PC-9 (cell line): ENCODE measurements around the gene PLA2G12B. TPM values are rescaled to one million over a fixed set of nuclear protein-coding genes. Genes with fewer than 3 reads are reported as not detected.
"Not testable (repeated sequence)": the region's sequence is repeated elsewhere in the genome, so short reads cannot be mapped to it uniquely, and the experiment has no call there.

Experiments used
- BruUV-seq: library from RNA; stranded (reverse); fragments of 400-500 nt; replicated peaks from 2 replicates; lab custom pipeline; 2021; lab: Mats Ljungman, UMichigan
- CTCF ChIA-PET: fragments of 300-600 bp; sonication (Branson Sonifier 250); formaldehyde crosslinking; loops from one replicate; lab custom pipeline; 2022; ENCODE audit warnings: antibody characterized with exemption; lab: Charles Lee
- POLR2A ChIA-PET: fragments of 300-600 bp; sonication (Branson Sonifier 250); formaldehyde crosslinking; loops from one replicate; lab custom pipeline; 2022; ENCODE audit warnings: antibody characterized with exemption; ENCODE audit not compliant: unreplicated experiment; lab: Charles Lee
- DNase-seq, 2 experiments: peaks; one replicate each; pipeline versions ENCODE4 v3.0.0 to v3.0.0-alpha.2; 2015 to 2022; ENCODE audit warnings: mixed read lengths in 1 of 2
- H2AFZ ChIP-seq: fragments of 200-600 bp; sonication (generic); 2 replicates; pipeline ENCODE4 v1.8.1; 2017; ENCODE audit warnings: antibody characterized with exemption
- H3F3A ChIP-seq: fragments of 200-600 bp; sonication (generic); 2 replicates; pipeline ENCODE4 v1.8.1; 2017; ENCODE audit warnings: antibody characterized with exemption, mild to moderate bottlenecking, low read depth; ENCODE audit not compliant: insufficient read depth
- H3K27ac ChIP-seq: fragments of 200-600 bp; sonication (generic); 2 replicates; pipeline ENCODE4 v1.6.1; 2016; ENCODE audit warnings: mixed run types
- H3K27me3 ChIP-seq: fragments of 200-600 bp; sonication (generic); 2 replicates; pipeline ENCODE4 v1.6.1; 2016; ENCODE audit warnings: low read depth, mixed run types; ENCODE audit not compliant: insufficient read depth
- H3K36me3 ChIP-seq: fragments of 200-600 bp; sonication (generic); 2 replicates; pipeline ENCODE4 v1.6.1; 2016; ENCODE audit warnings: low read depth, mixed run types
- H3K4me1 ChIP-seq: fragments of 200-600 bp; sonication (generic); replicated peaks from 2 replicates; pipeline ENCODE4 v1.6.1; 2016; ENCODE audit warnings: mixed run types; ENCODE audit not compliant: insufficient read depth
- H3K4me2 ChIP-seq: fragments of 200-600 bp; sonication (generic); 2 replicates; pipeline ENCODE4 v1.6.1; 2017; ENCODE audit warnings: mixed run types
- H3K4me3 ChIP-seq: fragments of 200-600 bp; sonication (generic); 2 replicates; pipeline ENCODE4 v1.6.1; 2016; ENCODE audit warnings: mixed run types
- H3K79me2 ChIP-seq: fragments of 200-600 bp; sonication (generic); 2 replicates; pipeline ENCODE4 v1.6.1; 2017; ENCODE audit warnings: low read depth, mixed run types
- H3K9me2 ChIP-seq: fragments of 200-600 bp; sonication (generic); 2 replicates; pipeline ENCODE4 v1.8.1; 2017; ENCODE audit warnings: mild to moderate bottlenecking; ENCODE audit not compliant: insufficient read depth
- H3K9me3 ChIP-seq: fragments of 200-600 bp; sonication (generic); 2 replicates; pipeline ENCODE4 v1.8.1; 2016; ENCODE audit warnings: low read depth; ENCODE audit not compliant: insufficient read depth
- H4K20me1 ChIP-seq: fragments of 200-600 bp; sonication (generic); 2 replicates; pipeline ENCODE4 v1.8.1; 2017; ENCODE audit not compliant: insufficient read depth
- CTCF ChIP-seq: fragments of 200-600 bp; sonication (generic); conservative IDR thresholded peaks from 2 replicates; pipeline ENCODE4 v1.6.1; 2017; ENCODE audit warnings: mixed run types, antibody characterized with exemption, mild to moderate bottlenecking, moderate library complexity
- EZH2 ChIP-seq: fragments of 200-600 bp; sonication (generic); IDR thresholded peaks from 2 replicates; pipeline ENCODE4 v1.8.0; 2017; ENCODE audit warnings: antibody characterized with exemption, low read depth
- intact Hi-C: fragments of 100-400 bp; cut with micrococcal nuclease; formaldehyde crosslinking; loops from one replicate; pipeline ENCODE4 v1.10.0; 2022; ENCODE audit not compliant: unreplicated experiment
- total RNA-seq: library from RNA; stranded (reverse); gene quantifications from 2 replicates; pipeline ENCODE4 v1.2.3, GENCODE V29; 2021

Gene PLA2G12B
- total RNA-seq, 1 experiment from 2014 or later: not detected

- Histone ChIP-seq H3K9me2 (no peaks in the 10 kb centered on the region), H2AFZ (no peak overlapping the region), H3K27ac (no peak overlapping the region), H3K4me3 (no peak overlapping the region), H3K79me2 (no peaks in the 10 kb centered on the region), H4K20me1 (no peaks in the 10 kb centered on the region), H3K27me3 (no peaks in the 10 kb centered on the region), H3K9me3 (no peaks in the 10 kb centered on the region), H3K36me3 (no peaks in the 10 kb centered on the region), H3K4me2 (no peak overlapping the region), H3F3A (no peaks in the 10 kb centered on the region), H3K4me1 (no peaks in the 10 kb centered on the region)
- no peak for DNase-seq
- CTCF ChIA-PET: no interaction called here
- no peak for TF ChIP-seq CTCF
- no peak for TF ChIP-seq EZH2
- POLR2A ChIA-PET: no interaction called here
- intact Hi-C loops: no loop called here
- BruUV-seq: no TSS peak
Measured at GRCh38 chr10:72927485-72927884, 27.1 kb downstream of the PLA2G12B start.

GRCh38 chr10:72925951-72926465 lies 28.6 kb downstream of the PLA2G12B start:
- no peaks in the 10 kb centered on the region for H3K27me3 ChIP-seq
- intact Hi-C loops: no loop called here
- CTCF ChIA-PET: no interaction called here

GRCh38 chr10:72924351-72924750 lies 30.3 kb downstream of the PLA2G12B start:
- H3K9me2 ChIP-seq: no peaks in the 10 kb centered on the region
- no peaks in the 10 kb centered on the region for H3F3A ChIP-seq
- H3K9me3 ChIP-seq: no peaks in the 10 kb centered on the region
- H3K4me2 ChIP-seq: no peak overlapping the region
- intact Hi-C loops: no loop called here
- ChIA-PET CTCF (no interaction called here), POLR2A (no interaction called here)
- no peaks in the 10 kb centered on the region for H4K20me1 ChIP-seq
- no peak overlapping the region for H3K4me3 ChIP-seq
- no TSS peak for BruUV-seq
- DNase-seq: no peak
- H3K36me3 ChIP-seq: no peaks in the 10 kb centered on the region
- no peak overlapping the region for H3K27ac ChIP-seq
- no peak overlapping the region for H2AFZ ChIP-seq
- TF ChIP-seq CTCF (no peak), EZH2 (no peak)
- no peaks in the 10 kb centered on the region for H3K79me2 ChIP-seq
- no peaks in the 10 kb centered on the region for H3K4me1 ChIP-seq
- no peaks in the 10 kb centered on the region for H3K27me3 ChIP-seq

More at GRCh38 chr10:72925951-72926465, 28.6 kb downstream of the PLA2G12B start:
- no peaks in the 10 kb centered on the region for H3K9me2 ChIP-seq
- no peak for DNase-seq
- H3K4me1 ChIP-seq: no peaks in the 10 kb centered on the region
- no peaks in the 10 kb centered on the region for H4K20me1 ChIP-seq
- TF ChIP-seq EZH2 (no peak), CTCF (no peak)
- no peak overlapping the region for H3K4me2 ChIP-seq
- POLR2A ChIA-PET: no interaction called here
- no peaks in the 10 kb centered on the region for H3K79me2 ChIP-seq
- H3K9me3 ChIP-seq: no peaks in the 10 kb centered on the region
- H3K4me3 ChIP-seq: no peak overlapping the region
- H3K27ac ChIP-seq: no peak overlapping the region
- H3K36me3 ChIP-seq: no peaks in the 10 kb centered on the region
- BruUV-seq: no TSS peak
- no peaks in the 10 kb centered on the region for H3F3A ChIP-seq
- H2AFZ ChIP-seq: no peak overlapping the region

GRCh38 chr10:72921147-72921683 lies 33.4 kb downstream of the PLA2G12B start:
- H3K9me2 ChIP-seq, H3K27me3 ChIP-seq, intact Hi-C loops, H2AFZ ChIP-seq, DNase-seq, H3K36me3 ChIP-seq, POLR2A ChIA-PET, H3K27ac ChIP-seq, BruUV-seq, H3K79me2 ChIP-seq, H3F3A ChIP-seq, H4K20me1 ChIP-seq, H3K4me1 ChIP-seq, H3K9me3 ChIP-seq, H3K4me3 ChIP-seq, H3K4me2 ChIP-seq: not testable (repeated sequence)
- CTCF ChIA-PET: interaction anchor here (0.6 kb wide), 1 partner anchor 33 kb away, joined by 3 read pairs; no protein-coding TSS in a partner anchor
